Fibroblast of lung (primary cell): ENCODE measurements around the gene TENM4. TPM values are rescaled to one million over a fixed set of nuclear protein-coding genes. Genes with fewer than 3 reads are reported as not detected.
A peak's percentile ranks its signal among the peaks of the same experiment; 100 is the strongest.

Experiments
- DNase-seq, 2 donors: peaks; one replicate each; pipeline versions ENCODE4 v3.0.0 to v3.0.0-alpha.2; 2010; ENCODE audit warnings: low read depth in 2 of 2
- H2AFZ ChIP-seq: 2 replicates; pipeline ENCODE4 v1.5.1; 2012; ENCODE audit warnings: low read length, control low read depth, inconsistent platforms
- H3K27ac ChIP-seq: 2 replicates; pipeline ENCODE4 v1.5.1; 2011; ENCODE audit warnings: low read length, control low read depth; ENCODE audit not compliant: insufficient read depth
- H3K27me3 ChIP-seq: 2 replicates; pipeline ENCODE4 v1.5.1; 2011; ENCODE audit warnings: mild to moderate bottlenecking, low read length; ENCODE audit not compliant: control insufficient read depth, insufficient read depth
- H3K36me3 ChIP-seq: 2 replicates; pipeline ENCODE4 v1.5.1; 2011; ENCODE audit warnings: low read length; ENCODE audit not compliant: control insufficient read depth, insufficient read depth
- H3K4me1 ChIP-seq: 2 replicates; pipeline ENCODE4 v1.5.1; 2011; ENCODE audit warnings: low read length; ENCODE audit not compliant: control insufficient read depth, insufficient read depth; ENCODE audit errors: extremely low read depth
- H3K4me2 ChIP-seq: 2 replicates; pipeline ENCODE4 v1.5.1; 2011; ENCODE audit warnings: low read length, control low read depth; ENCODE audit not compliant: insufficient read depth; ENCODE audit errors: extremely low read depth
- H3K4me3 ChIP-seq, 4 experiments: fragments of 200-600 bp in 1 of 4; sonication (generic) in 1 of 4; replicated peaks in 1 of 4; 2 replicates each; pipeline ENCODE4 v1.5.1; 2011 to 2016; ENCODE audit warnings: low read length in 4 of 4, low read depth in 3 of 4, mild to moderate bottlenecking in 3 of 4, control low read depth in 2 of 4, inconsistent platforms in 1 of 4, mixed read lengths in 1 of 4; ENCODE audit not compliant: insufficient read depth in 1 of 4; ENCODE audit errors: control extremely low read depth in 1 of 4
- H3K79me2 ChIP-seq: 2 replicates; pipeline ENCODE4 v1.5.1; 2012; ENCODE audit warnings: mild to moderate bottlenecking, low read length, inconsistent platforms; ENCODE audit not compliant: control insufficient read depth, insufficient read depth
- H3K9ac ChIP-seq: 2 replicates; pipeline ENCODE4 v1.5.1; 2011; ENCODE audit warnings: mild to moderate bottlenecking, low read length, control low read depth; ENCODE audit not compliant: insufficient read depth
- H3K9me3 ChIP-seq: 2 replicates; pipeline ENCODE4 v1.5.1; 2012; ENCODE audit warnings: low read depth, low read length; ENCODE audit not compliant: control insufficient read depth, insufficient read depth
- H4K20me1 ChIP-seq: 2 replicates; pipeline ENCODE4 v1.5.1; 2011; ENCODE audit warnings: low read length; ENCODE audit not compliant: control insufficient read depth, insufficient read depth; ENCODE audit errors: extremely low read depth
- CTCF ChIP-seq, 2 donors: IDR thresholded peaks in 1 of 2; conservative IDR thresholded peaks in 1 of 2; 1 replicate in 1 of 2; 2 replicates in 1 of 2; pipeline ENCODE4 v1.5.1; 2011 to 2012; ENCODE audit warnings: low read length in 2 of 2, control low read depth in 1 of 2, inconsistent platforms in 1 of 2, low read depth in 1 of 2, mild to moderate bottlenecking in 1 of 2
- EZH2 ChIP-seq: IDR thresholded peaks from 2 replicates; pipeline ENCODE4 v1.5.1; 2012; ENCODE audit warnings: low read length, control low read depth, mild to moderate bottlenecking; ENCODE audit errors: missing control alignments
- polyA plus RNA-seq, 2 donors: library from polyadenylated mRNA; depleted of rRNA in 1 of 2; stranded (reverse) in 1 of 2; unstranded in 1 of 2; fragments of >200 nt; gene quantifications; 2 replicates each; pipeline ENCODE4 v1.2.1, GENCODE V29; 2011 to 2012; ENCODE audit warnings: missing spikeins in 1 of 2
- total RNA-seq: library from RNA; depleted of rRNA; stranded (reverse); fragments of >200 nt; gene quantifications from 2 replicates; pipeline ENCODE4 v1.2.1, GENCODE V29; 2014

TENM4 gene
- total and polyA plus RNA-seq, 2 donors (not counting 1 experiment from before 2014, with no cell fraction given), result 4.6 to 48.4 TPM

GRCh38 chr11:79179087-79179486 is 261.7 kb downstream of the TENM4 start:
- H3K36me3 ChIP-seq, result no peaks in the 10 kb centered on the region
- H4K20me1 ChIP-seq, result no peaks in the 10 kb centered on the region
- H3K4me3 ChIP-seq, result no peak overlapping the region
- H3K4me2 ChIP-seq, result no peak overlapping the region
- no peaks in the 10 kb centered on the region for H3K79me2 ChIP-seq
- no peaks in the 10 kb centered on the region for H3K27me3 ChIP-seq
- no peak overlapping the region for H3K27ac ChIP-seq
- TF ChIP-seq CTCF (conservative IDR thresholded peaks at IDR 0.05 in 1 of 2, IDR thresholded peaks at IDR 0.05 in 1 of 2; ENCODE audit: low read depth in 1 of 2, low read length in 2 of 2) (no peak), EZH2 (no peak)
- H3K9ac ChIP-seq, result no peak overlapping the region
- no peaks in the 10 kb centered on the region for H3K9me3 ChIP-seq
- H3K4me1 ChIP-seq, result peaks cover 11% of the 10 kb centered on the region
- DNase-seq, result peak; percentile 10 to 58
- no peak overlapping the region for H2AFZ ChIP-seq

- Histone ChIP-seq H3K36me3 (no peaks in the 10 kb centered on the region), H2AFZ (no peak overlapping the region), H3K4me3 (no peak overlapping the region), H3K4me2 (peak overlapping the region; percentile 18), H4K20me1 (no peaks in the 10 kb centered on the region), H3K9me3 (no peaks in the 10 kb centered on the region), H3K79me2 (no peaks in the 10 kb centered on the region), H3K27ac (peak overlapping the region; percentile 55), H3K9ac (no peak overlapping the region), H3K4me1 (peaks cover 5% of the 10 kb centered on the region), H3K27me3 (no peaks in the 10 kb centered on the region)
- TF ChIP-seq CTCF (conservative IDR thresholded peaks at IDR 0.05 in 1 of 2, IDR thresholded peaks at IDR 0.05 in 1 of 2; ENCODE audit: low read depth in 1 of 2, low read length in 2 of 2), result no peak
- no peak for TF ChIP-seq EZH2
- peak; percentile 43 to 53 for DNase-seq
These were observed 266.5 kb downstream of the TENM4 start for GRCh38 chr11:79174045-79175008.

GRCh38 chr11:79173615-79174014 is 267.2 kb downstream of the TENM4 start:
- no peak overlapping the region for H3K27ac ChIP-seq
- peak; percentile 81 to 84 for DNase-seq
- peak overlapping the region; percentile 18 for H3K4me2 ChIP-seq
- H3K9me3 ChIP-seq, result no peaks in the 10 kb centered on the region
- H3K4me1 ChIP-seq, result peaks cover 4% of the 10 kb centered on the region
- H4K20me1 ChIP-seq, result no peaks in the 10 kb centered on the region
- no peak overlapping the region for H3K9ac ChIP-seq
- no peak overlapping the region for H2AFZ ChIP-seq
- TF ChIP-seq CTCF (conservative IDR thresholded peaks at IDR 0.05 in 1 of 2, IDR thresholded peaks at IDR 0.05 in 1 of 2; ENCODE audit: low read depth in 1 of 2, low read length in 2 of 2), result no peak
- TF ChIP-seq EZH2, result no peak
- H3K4me3 ChIP-seq, result peak overlapping the region in 1 of 4 experiments; percentile 15
- no peaks in the 10 kb centered on the region for H3K27me3 ChIP-seq
- no peaks in the 10 kb centered on the region for H3K36me3 ChIP-seq
- H3K79me2 ChIP-seq, result no peaks in the 10 kb centered on the region
